B cell (primary cell): ENCODE data around the gene LRCOL1. TPM values are rescaled to one million over a fixed set of nuclear protein-coding genes. Genes with fewer than 3 reads are reported as not detected.
A peak's percentile ranks its signal among the peaks of the same experiment; 100 is the strongest.
"Not testable (repeated sequence)": the region's sequence is repeated elsewhere in the genome, so short reads cannot be mapped to it uniquely, and the experiment has no call there.

Source experiments
- ATAC-seq: fragments of 200-7000 bp; cut with Tn5 transposase; one replicate; pipeline ENCODE4 v1.10.0; 2021; ENCODE audit warnings: low read depth, mild to moderate bottlenecking, moderate number of reproducible peaks, moderate library complexity
- CTCF ChIA-PET: fragments of 350-600 bp; sonication (Branson Sonifier 250); formaldehyde crosslinking; loops from one replicate; lab custom pipeline; 2021; ENCODE audit warnings: antibody characterized with exemption, inconsistent platforms; lab: Charles Lee
- POLR2A ChIA-PET: fragments of 350-600 bp; sonication (Branson Sonifier 250); formaldehyde crosslinking; loops from one replicate; lab custom pipeline; 2021; ENCODE audit warnings: antibody characterized with exemption; lab: Charles Lee
- DNase-seq: peaks from one replicate; pipeline ENCODE4 v3.0.0; 2013
- H2AFZ ChIP-seq: 2 replicates; pipeline ENCODE4 v1.6.1; 2012; ENCODE audit warnings: mild to moderate bottlenecking, low read depth, low read length; ENCODE audit not compliant: insufficient read depth, poor library complexity, severe bottlenecking
- H3K27ac ChIP-seq, 2 donors: 1 replicate in 1 of 2; 2 replicates in 1 of 2; pipeline ENCODE4 v1.5.1; 2012 to 2013; ENCODE audit warnings: low read length in 2 of 2, mild to moderate bottlenecking in 2 of 2, moderate library complexity in 1 of 2
- H3K27me3 ChIP-seq, 4 experiments: fragments of 200-600 bp in 1 of 4; sonication (generic) in 1 of 4; replicated peaks in 1 of 4; 1 replicate in 2 of 4; 2 replicates in 2 of 4; pipeline versions ENCODE4 v1.6.1 to v1.7.0; 2013 to 2016; ENCODE audit warnings: low read length in 3 of 4, mild to moderate bottlenecking in 2 of 4, mixed read lengths in 1 of 4, moderate library complexity in 1 of 4; ENCODE audit not compliant: insufficient read depth in 4 of 4, control insufficient read depth in 3 of 4; ENCODE audit errors: control extremely low read depth in 1 of 4
- H3K36me3 ChIP-seq, 2 experiments: replicated peaks in 1 of 2; 1 replicate in 1 of 2; 2 replicates in 1 of 2; pipeline versions ENCODE4 v1.6.1 to v1.7.1; 2013; ENCODE audit warnings: low read length in 1 of 2; ENCODE audit not compliant: insufficient read depth in 2 of 2, control insufficient read depth in 1 of 2; ENCODE audit errors: control extremely low read depth in 1 of 2, extremely low read depth in 1 of 2
- H3K4me1 ChIP-seq, 2 donors: fragments of 200-600 bp in 1 of 2; sonication (generic) in 1 of 2; 1 replicate in 1 of 2; 2 replicates in 1 of 2; pipeline versions ENCODE4 v1.5.1 to v1.6.1; 2013 to 2017; ENCODE audit warnings: low read length in 2 of 2; ENCODE audit not compliant: control insufficient read depth in 2 of 2, insufficient read depth in 2 of 2
- H3K4me2 ChIP-seq: replicated peaks from 2 replicates; pipeline ENCODE3; 2012; ENCODE audit warnings: mild to moderate bottlenecking, low read depth, low read length; ENCODE audit not compliant: poor library complexity, severe bottlenecking
- H3K4me3 ChIP-seq, 5 experiments: fragments of 200-600 bp in 1 of 5; sonication (generic) in 1 of 5; 1 replicate in 3 of 5; 2 replicates in 2 of 5; pipeline versions ENCODE4 v1.5.1 to v1.7.0; 2011 to 2016; ENCODE audit warnings: low read length in 4 of 5, mild to moderate bottlenecking in 4 of 5, low read depth in 2 of 5, control low read depth in 1 of 5, moderate library complexity in 1 of 5; ENCODE audit not compliant: insufficient read depth in 1 of 5; ENCODE audit errors: control extremely low read depth in 1 of 5, extremely low read depth in 1 of 5
- H3K79me2 ChIP-seq: fragments of 200-600 bp; sonication (generic); one replicate; pipeline ENCODE4 v1.6.0; 2016; ENCODE audit warnings: low read length; ENCODE audit not compliant: control insufficient read depth, insufficient read depth
- H3K9ac ChIP-seq: fragments of 200-600 bp; sonication (generic); 2 replicates; pipeline ENCODE4 v1.6.1; 2017; ENCODE audit warnings: mild to moderate bottlenecking, low read length, moderate library complexity
- H3K9me3 ChIP-seq, 3 donors: one replicate each; pipeline versions ENCODE4 v1.6.1 to v1.7.1; 2013; ENCODE audit warnings: low read length in 2 of 3; ENCODE audit not compliant: control insufficient read depth in 2 of 3, insufficient read depth in 1 of 3; ENCODE audit errors: control extremely low read depth in 1 of 3
- H4K20me1 ChIP-seq: 2 replicates; pipeline ENCODE4 v1.6.0; 2012; ENCODE audit warnings: mild to moderate bottlenecking, low read length; ENCODE audit not compliant: insufficient read depth, control insufficient read depth, poor library complexity, severe bottlenecking
- H3K27ac Mint-ChIP-seq: one replicate; pipeline ENCODE4 v1.8.0; 2021; ENCODE audit warnings: mixed read lengths
- H3K27me3 Mint-ChIP-seq: one replicate; pipeline ENCODE4 v1.8.0; 2021; ENCODE audit warnings: mixed read lengths
- H3K4me1 Mint-ChIP-seq: one replicate; pipeline ENCODE4 v1.8.0; 2021; ENCODE audit warnings: mixed read lengths
- H3K4me3 Mint-ChIP-seq: one replicate; pipeline ENCODE4 v1.8.0; 2021; ENCODE audit warnings: mixed read lengths
- H3K9me3 Mint-ChIP-seq: one replicate; pipeline ENCODE4 v1.8.0; 2022; ENCODE audit warnings: mixed read lengths; ENCODE audit not compliant: insufficient read depth
- CTCF ChIP-seq: fragments of 200-600 bp; IDR thresholded peaks from one replicate; pipeline ENCODE4 v1.8.0; 2022; ENCODE audit warnings: antibody characterized with exemption, mild to moderate bottlenecking
- EZH2 ChIP-seq: IDR thresholded peaks from 2 replicates; pipeline ENCODE4 v1.6.1; 2012; ENCODE audit warnings: borderline replicate concordance, low read depth, mild to moderate bottlenecking, moderate library complexity, low read length; ENCODE audit not compliant: insufficient read depth, poor library complexity, severe bottlenecking
- WGBS: methylation state at CpG from one replicate; pipeline ENCODE4 v1.1.5; 2013; ENCODE audit warnings: missing lambda C conversion rate; ENCODE audit not compliant: insufficient coverage; 5-methylcytosine and 5-hydroxymethylcytosine counted together
- intact Hi-C: fragments of 100-400 bp; cut with micrococcal nuclease; formaldehyde crosslinking; loops from one replicate; pipeline ENCODE4 v1.10.0; 2022
- polyA plus RNA-seq: library from polyadenylated mRNA; depleted of rRNA; stranded (reverse); fragments of >200 nt; gene quantifications from 2 replicates; pipeline ENCODE4 v1.2.3, GENCODE V29; 2012
- total RNA-seq, 2 donors: library from RNA; stranded (reverse); fragments of 120-200 nt in 1 of 2; gene quantifications; 1 replicate in 1 of 2; 2 replicates in 1 of 2; pipeline versions ENCODE4 v1.2.3 to v1.2.4, GENCODE V29; 2013 to 2022

The LRCOL1 gene
- total and polyA plus RNA-seq, 2 donors (not counting 1 experiment from before 2014, with no cell fraction given), result not detected

GRCh38 chr12:132600048-132601032, 10.0 kb downstream of the LRCOL1 start:
- peak overlapping the region; percentile 85 for H3K4me2 ChIP-seq
- DNase-seq (peak; percentile 65), ATAC-seq (peak; percentile 54)
- CTCF ChIA-PET, result interaction anchor here (0.5 to 2.4 kb wide), 3 partner anchors 15 to 109 kb away, joined by 3 to 13 read pairs (median 6); partner anchors contain the start of gene P2RX2
- peaks cover 22 to 29% of the 10 kb centered on the region in 2 donors for H3K4me1 ChIP-seq
- H3K9ac ChIP-seq, result peak overlapping the region; percentile 61
- no peaks in the 10 kb centered on the region for H3K9me3 Mint-ChIP-seq
- H3K79me2 ChIP-seq, result no peaks in the 10 kb centered on the region
- H3K27me3 Mint-ChIP-seq, result peaks cover 12% of the 10 kb centered on the region
- POLR2A ChIA-PET, result no interaction called here
- H2AFZ ChIP-seq, result peak overlapping the region; percentile 75
- TF ChIP-seq CTCF (peak; percentile 6), EZH2 (no peak)
- WGBS, result 34% methylated on average over 44 of the region's 45 CpGs
- peaks cover 0 to 41% (median 11%) of the 10 kb centered on the region in 4 experiments for H3K27me3 ChIP-seq
- peak overlapping the region in 4 of 5 experiments; percentile 35 to 64 (median 49) for H3K4me3 ChIP-seq
- H3K4me1 Mint-ChIP-seq, result peaks cover 26% of the 10 kb centered on the region
- intact Hi-C loops, result loop anchor here (1.0 kb wide), 1 partner anchor 15 kb away; no protein-coding TSS in a partner anchor
- peak overlapping the region; percentile 53 for H3K27ac Mint-ChIP-seq
- H3K27ac ChIP-seq, result no peak overlapping the region
- H4K20me1 ChIP-seq, result peaks cover 5% of the 10 kb centered on the region
- peaks cover 0 to 15% (median 0%) of the 10 kb centered on the region in 3 donors for H3K9me3 ChIP-seq
- no peaks in the 10 kb centered on the region for H3K36me3 ChIP-seq
- peak overlapping the region; percentile 84 for H3K4me3 Mint-ChIP-seq

- CTCF ChIA-PET, result interaction anchor here (1.5 to 2.4 kb wide), 2 partner anchors 16 to 19 kb away, joined by 6 to 13 read pairs; partner anchors contain the start of gene P2RX2
- ATAC-seq, DNase-seq, H3K27ac Mint-ChIP-seq, H3K79me2 ChIP-seq, H2AFZ ChIP-seq, H3K27me3 Mint-ChIP-seq, intact Hi-C loops, H3K4me2 ChIP-seq, H3K27ac ChIP-seq, H3K4me3 ChIP-seq, H3K9me3 Mint-ChIP-seq, H4K20me1 ChIP-seq, H3K9ac ChIP-seq, H3K36me3 ChIP-seq: not testable (repeated sequence)
- H3K27me3 ChIP-seq, result peaks cover 0 to 34% (median 8%) of the 10 kb centered on the region in 4 experiments
- POLR2A ChIA-PET, result interaction anchor here (0.7 kb wide), 1 partner anchor 19 kb away, joined by 3 read pairs; no protein-coding TSS in a partner anchor
- peaks cover 26% of the 10 kb centered on the region for H3K4me1 Mint-ChIP-seq
- H3K9me3 ChIP-seq, result peaks cover 0 to 15% (median 0%) of the 10 kb centered on the region in 3 donors
- 83% methylated on average over 4 of the region's 6 CpGs for WGBS
- H3K4me3 Mint-ChIP-seq, result peak overlapping the region; percentile 84
- peaks cover 22 to 29% of the 10 kb centered on the region in 2 donors for H3K4me1 ChIP-seq
Observed at GRCh38 chr12:132599502-132599901, 10.9 kb downstream of the LRCOL1 start.
